ENCODE results near the gene SLC5A2.
"Not testable (repeated sequence)": the region's sequence is repeated elsewhere in the genome, so short reads cannot be mapped to it uniquely, and the experiment has no call there.

The SLC5A2 gene

DNA sequence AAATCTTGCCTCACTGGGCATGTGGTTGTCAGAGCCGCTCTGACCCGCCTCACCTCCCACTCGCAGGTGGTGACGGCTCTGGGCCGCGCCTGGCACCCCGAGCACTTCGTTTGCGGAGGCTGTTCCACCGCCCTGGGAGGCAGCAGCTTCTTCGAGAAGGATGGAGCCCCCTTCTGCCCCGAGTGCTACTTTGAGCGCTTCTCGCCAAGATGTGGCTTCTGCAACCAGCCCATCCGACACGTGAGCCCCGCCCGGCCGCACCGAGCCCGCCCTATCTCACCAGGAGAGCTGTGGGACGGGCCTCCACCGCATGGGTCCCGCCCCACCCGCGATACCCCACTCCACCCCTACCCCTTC is 7.0 kb upstream of the SLC5A2 start:
- DNase-seq (ENCODE audit: low read depth in 3 of 3): no peak

DNA sequence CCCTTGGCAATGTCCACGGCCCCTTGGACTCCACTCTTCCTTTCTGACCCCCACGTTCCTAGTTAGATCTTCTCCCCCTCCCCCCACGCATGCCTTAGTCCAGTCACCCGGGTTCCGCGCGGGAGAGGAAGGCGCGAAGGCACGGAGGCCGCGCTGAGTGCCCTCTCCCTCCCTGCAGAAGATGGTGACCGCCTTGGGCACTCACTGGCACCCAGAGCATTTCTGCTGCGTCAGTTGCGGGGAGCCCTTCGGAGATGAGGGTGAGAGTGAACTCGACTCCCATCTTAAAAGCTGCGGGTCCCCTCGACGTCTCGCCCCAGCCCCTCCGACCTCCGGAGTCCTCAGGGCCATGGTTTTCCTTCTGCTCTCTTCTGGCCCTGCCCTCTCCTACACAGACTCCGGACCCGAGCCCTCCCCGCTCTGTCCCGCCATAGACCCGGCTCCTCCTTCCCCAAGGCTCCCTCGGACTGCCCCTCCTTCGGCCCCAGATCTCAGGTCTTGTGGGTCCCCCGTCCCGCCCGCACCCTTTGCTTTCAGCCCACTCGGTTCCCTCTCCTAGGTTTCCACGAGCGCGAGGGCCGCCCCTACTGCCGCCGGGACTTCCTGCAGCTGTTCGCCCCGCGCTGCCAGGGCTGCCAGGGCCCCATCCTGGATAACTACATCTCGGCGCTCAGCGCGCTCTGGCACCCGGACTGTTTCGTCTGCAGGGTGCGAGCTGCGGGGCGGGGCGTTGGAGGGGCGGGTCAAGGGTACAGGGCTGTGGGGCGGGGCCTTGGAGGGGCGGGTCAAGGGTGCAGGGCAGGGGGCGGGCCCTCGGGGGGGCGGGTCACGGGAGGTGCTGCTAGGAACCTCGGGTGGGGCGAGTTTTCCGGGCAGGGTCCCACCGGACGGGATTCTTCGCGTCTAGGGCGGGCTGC is 6.4 kb upstream of the SLC5A2 start:
- peak; percentile 80 to 91 (median 85) for DNase-seq (ENCODE audit: low read depth in 3 of 3)

DNA sequence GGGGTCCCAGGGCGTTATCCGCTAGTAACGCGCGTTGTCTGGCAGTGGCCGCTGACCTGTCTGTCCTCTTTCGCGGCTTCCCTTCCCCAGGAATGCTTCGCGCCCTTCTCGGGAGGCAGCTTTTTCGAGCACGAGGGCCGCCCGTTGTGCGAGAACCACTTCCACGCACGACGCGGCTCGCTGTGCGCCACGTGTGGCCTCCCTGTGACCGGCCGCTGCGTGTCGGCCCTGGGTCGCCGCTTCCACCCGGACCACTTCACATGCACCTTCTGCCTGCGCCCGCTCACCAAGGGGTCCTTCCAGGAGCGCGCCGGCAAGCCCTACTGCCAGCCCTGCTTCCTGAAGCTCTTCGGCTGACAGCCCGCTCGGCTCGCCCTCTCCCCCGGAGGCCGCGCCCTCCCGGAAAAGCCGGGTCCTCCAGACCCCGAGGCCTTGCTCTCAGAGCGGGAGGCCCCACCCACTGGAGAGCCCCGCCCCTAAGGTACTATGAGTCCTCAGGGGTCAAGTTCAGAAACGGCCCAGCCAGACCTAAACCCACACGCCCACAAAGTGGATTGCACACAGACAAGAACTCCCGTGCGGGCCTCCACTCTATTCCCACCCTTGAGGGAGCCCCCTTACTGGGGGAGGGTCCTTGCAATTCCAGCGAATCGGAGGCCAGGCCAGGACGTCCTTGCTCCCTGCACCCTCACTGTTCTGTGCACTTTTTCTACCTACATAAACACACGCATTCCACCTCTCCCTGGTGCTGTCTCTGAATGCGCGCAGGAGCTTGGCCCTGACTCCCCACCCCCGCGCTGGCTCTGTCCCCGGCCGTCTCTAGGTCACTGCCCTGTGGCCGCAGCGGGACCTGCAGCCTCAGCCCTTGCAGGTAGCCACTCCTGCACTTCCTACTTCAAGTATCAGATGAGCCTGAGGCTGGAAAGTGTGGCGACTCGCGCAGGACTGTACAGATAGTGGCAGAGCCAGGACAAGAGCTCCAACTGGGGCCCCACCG is 5.4 kb upstream of the SLC5A2 start:
- DNase-seq (ENCODE audit: low read depth in 3 of 3): peak in 1 of 3 experiments; percentile 35

DNA sequence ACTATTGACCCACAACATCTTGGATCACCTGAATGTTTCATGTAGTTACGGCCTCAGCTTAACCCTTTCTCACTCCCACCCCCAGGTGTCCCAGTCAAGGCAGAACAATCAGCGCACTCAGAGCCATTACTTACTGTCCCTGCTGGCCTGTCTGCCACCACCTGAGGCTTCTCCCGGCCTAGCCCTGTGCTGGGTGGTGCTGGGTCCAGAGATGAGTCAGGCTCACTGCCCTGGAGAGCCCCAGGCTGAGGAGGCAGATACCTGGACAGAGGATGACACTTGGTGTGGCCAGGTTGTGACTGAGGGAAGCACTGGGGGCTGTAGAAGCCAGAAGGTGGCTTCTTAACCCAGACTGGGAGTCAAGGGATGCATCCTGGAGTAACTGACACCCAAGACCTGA is 4.0 kb upstream of the SLC5A2 start:
- no peak for DNase-seq (ENCODE audit: low read depth in 3 of 3)

- DNase-seq (ENCODE audit: low read depth in 3 of 3): no peak
Observed at GRCh38 chr16:31479751-31480150, 3.2 kb upstream of the SLC5A2 start.

- no peak for DNase-seq (ENCODE audit: low read depth in 3 of 3)
Observed at GRCh38 chr16:31480851-31481536, 1.9 kb upstream of the SLC5A2 start.

GRCh38 chr16:31484048-31484447 is 1.1 kb downstream of the SLC5A2 start:
- DNase-seq (ENCODE audit: low read depth in 3 of 3): not testable (repeated sequence)

- DNase-seq (ENCODE audit: low read depth in 3 of 3): no peak
Observed at GRCh38 chr16:31484491-31485171, 1.7 kb downstream of the SLC5A2 start.

- DNase-seq (ENCODE audit: low read depth in 3 of 3): no peak
Observed at GRCh38 chr16:31485571-31485970, 2.6 kb downstream of the SLC5A2 start.

DNA sequence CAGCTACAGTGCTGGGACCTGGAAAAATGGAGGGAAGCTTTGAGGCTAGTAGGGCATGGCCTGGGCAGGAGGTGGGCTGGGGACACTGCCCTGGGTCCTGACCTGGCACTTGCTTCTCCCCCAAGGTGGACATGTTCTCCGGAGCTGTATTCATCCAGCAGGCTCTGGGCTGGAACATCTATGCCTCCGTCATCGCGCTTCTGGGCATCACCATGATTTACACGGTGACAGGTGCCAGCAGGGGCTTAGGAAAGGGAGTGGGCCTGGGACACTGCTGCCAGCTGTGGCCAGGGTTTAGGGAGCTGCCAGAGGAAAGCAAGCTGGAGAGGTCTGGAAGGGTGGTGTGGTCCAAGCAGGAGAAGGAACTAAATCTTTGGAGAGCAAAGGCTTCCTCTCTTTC is 3.1 kb downstream of the SLC5A2 start:
- no peak for DNase-seq (ENCODE audit: low read depth in 3 of 3)

DNA sequence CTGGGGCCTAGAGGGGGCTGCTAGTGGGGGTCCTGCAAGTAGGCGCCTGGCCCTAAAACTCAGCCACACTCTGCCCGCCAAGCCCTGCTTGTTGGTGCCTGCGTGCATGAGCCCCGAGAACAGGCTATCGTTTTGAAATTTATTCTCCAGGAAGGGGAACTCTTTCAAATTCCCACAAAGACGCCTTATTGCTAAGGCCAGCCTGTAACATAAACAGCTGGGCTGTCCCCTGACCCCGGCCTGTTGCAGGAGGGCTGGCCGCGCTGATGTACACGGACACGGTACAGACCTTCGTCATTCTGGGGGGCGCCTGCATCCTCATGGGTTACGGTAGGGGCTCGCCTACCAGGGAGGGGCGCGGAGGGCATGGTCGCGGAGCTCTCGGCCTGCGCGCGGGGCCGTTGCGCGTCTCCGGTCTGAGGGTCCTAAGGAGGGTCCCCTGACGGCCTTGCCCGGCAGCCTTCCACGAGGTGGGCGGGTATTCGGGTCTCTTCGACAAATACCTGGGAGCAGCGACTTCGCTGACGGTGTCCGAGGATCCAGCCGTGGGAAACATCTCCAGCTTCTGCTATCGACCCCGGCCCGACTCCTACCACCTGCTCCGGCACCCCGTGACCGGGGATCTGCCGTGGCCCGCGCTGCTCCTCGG is 4.3 kb downstream of the SLC5A2 start:
- no peak for DNase-seq (ENCODE audit: low read depth in 3 of 3)

GRCh38 chr16:31487720-31488467 is 5.0 kb downstream of the SLC5A2 start:
- peak in 1 of 3 experiments; percentile 58 for DNase-seq (ENCODE audit: low read depth in 3 of 3)

DNA sequence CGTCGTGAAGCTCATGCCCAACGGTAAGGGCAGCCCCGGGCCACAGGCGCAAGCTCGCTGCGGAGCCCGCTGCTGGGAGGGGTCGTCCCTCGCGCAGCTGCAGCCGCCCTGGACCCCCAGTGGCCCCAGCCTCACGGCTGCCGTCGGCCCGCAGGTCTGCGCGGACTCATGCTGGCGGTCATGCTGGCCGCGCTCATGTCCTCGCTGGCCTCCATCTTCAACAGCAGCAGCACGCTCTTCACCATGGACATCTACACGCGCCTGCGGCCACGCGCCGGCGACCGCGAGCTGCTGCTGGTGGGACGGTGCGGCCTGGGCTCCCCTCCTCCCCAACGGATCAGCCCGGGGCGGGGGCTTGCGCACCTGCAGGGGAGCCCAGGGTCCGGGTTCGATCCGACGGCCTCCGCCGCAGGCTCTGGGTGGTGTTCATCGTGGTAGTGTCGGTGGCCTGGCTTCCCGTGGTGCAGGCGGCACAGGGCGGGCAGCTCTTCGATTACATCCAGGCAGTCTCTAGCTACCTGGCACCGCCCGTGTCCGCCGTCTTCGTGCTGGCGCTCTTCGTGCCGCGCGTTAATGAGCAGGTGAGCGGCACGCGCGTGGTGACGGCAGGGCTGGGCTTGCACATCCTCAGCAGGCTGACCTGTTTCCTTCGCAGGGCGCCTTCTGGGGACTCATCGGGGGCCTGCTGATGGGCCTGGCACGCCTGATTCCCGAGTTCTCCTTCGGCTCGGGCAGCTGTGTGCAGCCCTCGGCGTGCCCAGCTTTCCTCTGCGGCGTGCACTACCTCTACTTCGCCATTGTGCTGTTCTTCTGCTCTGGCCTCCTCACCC is 5.8 kb downstream of the SLC5A2 start:
- no peak for DNase-seq (ENCODE audit: low read depth in 3 of 3)

DNA sequence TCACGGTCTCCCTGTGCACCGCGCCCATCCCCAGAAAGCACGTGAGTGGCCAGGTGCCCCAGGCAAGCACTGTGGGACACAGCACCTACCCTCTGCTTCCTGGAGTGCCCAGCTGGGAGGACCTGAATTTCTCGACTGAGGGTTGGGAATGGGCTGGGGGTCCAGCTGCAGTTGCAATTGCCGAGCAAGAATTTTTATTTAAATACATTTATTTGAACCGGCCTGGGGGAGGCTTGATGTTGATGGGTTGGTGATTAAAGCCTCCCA is 6.3 kb downstream of the SLC5A2 start:
- DNase-seq (ENCODE audit: low read depth in 3 of 3): no peak

DNA sequence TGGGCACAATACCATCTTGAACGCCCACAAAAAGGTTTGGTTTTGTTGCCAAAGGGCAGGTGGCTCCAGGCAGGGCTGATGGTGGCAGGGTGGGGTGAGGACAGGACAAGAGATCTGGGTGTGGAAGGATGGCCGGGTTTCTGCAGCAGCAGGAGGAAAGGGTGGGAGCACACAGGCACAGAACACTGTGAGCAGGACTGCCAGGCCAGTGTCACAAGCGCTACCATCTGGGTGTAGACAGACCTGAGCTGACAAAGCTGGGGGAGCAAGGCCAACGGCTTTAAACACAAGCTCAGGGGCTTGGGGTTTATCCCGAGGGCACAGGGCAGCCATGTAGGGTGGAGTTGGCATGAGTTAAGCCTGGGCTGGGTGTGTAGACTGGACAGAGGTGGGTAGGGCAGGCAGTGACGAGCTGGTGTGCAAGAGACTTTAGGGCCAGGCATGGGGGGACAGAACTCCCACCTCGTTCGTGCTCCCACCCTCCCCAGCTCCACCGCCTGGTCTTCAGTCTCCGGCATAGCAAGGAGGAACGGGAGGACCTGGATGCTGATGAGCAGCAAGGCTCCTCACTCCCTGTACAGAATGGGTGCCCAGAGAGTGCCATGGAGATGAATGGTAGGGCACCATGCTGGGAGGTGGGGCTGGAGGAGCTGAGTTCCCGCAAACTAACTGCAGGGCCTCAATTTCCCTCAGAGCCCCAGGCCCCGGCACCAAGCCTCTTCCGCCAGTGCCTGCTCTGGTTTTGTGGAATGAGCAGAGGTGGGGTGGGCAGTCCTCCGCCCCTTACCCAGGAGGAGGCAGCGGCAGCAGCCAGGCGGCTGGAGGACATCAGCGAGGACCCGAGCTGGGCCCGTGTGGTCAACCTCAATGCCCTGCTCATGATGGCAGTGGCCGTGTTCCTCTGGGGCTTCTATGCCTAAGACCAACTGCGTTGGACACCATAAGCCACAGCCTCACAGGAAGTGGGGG is 7.0 kb downstream of the SLC5A2 start:
- DNase-seq (ENCODE audit: low read depth in 3 of 3): no peak

DNA sequence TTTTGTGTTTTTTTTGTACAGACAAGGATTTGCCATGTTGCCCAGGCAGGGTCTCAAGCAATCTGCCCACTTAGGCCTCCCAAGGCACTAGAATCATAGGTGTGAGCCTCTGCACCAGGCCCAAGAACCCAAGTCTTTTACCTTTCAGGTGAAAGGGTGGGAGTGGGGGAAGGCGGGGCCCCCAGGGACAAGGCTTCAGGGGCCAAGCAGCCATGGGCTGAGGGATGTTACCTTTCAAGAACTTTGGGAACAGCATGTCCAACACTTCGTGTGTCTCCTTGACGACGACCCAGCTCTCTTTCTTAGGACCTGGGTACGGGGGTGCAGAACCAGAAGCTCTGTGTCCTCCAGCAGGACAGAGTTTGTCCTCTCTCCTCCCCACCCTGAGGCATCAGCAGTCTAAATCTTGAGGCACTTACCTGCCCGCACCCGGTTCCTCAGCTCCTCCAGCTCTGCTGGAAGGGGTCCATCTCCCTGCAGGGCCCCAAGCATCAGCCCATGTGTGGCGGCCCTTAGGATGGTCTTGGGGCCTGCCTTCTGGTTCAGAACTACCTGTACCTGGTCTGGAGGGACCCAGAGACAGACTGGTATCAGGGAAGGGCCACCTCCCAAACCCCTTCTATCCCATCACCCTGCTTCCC is 9.0 kb downstream of the SLC5A2 start:
- DNase-seq (ENCODE audit: low read depth in 3 of 3): no peak

DNA sequence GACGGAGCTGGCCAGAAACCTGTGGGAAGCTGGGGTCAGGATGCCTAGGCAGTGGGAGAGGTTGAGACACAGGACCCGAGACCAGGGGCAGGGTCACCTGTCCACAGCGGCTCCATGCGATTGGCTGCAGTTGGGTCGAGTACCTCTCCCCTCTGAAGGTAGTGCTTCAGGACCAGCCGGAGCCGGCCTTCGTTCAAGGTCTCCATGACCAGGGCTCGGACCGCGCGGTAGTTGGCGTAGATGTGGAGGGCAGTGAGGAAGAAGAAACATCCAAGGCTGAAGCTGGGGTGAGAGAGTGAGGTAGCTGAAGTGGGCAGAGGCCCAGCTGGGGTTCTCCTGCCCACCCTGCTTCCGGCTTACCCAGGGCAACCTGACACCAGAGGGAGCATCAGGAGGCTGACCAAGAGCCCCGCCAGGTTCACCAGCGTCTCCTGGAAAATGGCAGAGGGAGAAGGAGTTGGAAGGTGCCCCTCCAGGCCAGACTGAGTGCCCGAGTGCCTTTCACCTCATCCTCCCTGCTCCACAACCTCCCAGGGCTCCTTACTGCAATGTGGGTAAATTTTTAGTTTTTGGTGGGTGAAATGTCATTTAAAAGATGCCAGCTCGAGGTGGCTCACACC is 10.7 kb downstream of the SLC5A2 start:
- no peak for DNase-seq (ENCODE audit: low read depth in 3 of 3)

Measured in stimulated activated CD4-positive, alpha-beta T cell treated with anti-CD3 and anti-CD28 coated beads, TNF-alpha, amount 100 ng/mL, for 24 hours (primary cell).